Measurements from ENCODE around the gene AP3S2.

GRCh38 chr15:89937365-89938350, 43.9 kb upstream of the AP3S2 start:
- TF ChIP-seq CTCF (IDR thresholded peaks at IDR 0.05), result no peak
- no peak for TF ChIP-seq EP300 (IDR thresholded peaks at IDR 0.05; ENCODE audit: low read depth)

All from transverse colon (tissue), 3 donors.